ENCODE results near the gene FAM222A.

The FAM222A gene

DNA sequence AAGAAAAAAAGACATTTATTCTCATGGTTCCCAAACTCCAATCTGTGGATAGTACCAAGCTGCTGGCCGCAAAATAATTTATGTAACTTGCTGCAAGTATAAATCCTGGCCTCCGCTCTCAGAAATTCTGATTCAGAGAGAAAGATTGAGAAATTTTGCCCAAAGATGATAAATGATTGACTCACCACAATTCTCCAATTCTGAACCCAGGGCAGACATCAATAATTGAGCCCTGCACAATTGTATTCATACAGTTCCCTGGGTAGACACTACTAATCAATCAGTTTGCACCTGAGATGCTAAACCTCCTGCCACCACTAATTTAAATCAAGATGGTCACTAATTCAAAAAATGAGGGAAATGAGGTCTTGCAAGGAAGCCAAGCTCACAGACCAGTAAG, 81.4 kb downstream of the FAM222A start:
- Histone ChIP-seq H3K27ac (no peak overlapping the region), H3K4me2 (no peak overlapping the region), H3K4me3 (no peak overlapping the region), H3K9me3 (no peaks in the 10 kb centered on the region), H3K36me3 (no peaks in the 10 kb centered on the region), H3K27me3 (no peaks in the 10 kb centered on the region), H4K20me1 (no peaks in the 10 kb centered on the region), H3K9ac (no peak overlapping the region), H3K4me1 (no peaks in the 10 kb centered on the region)
- TF ChIP-seq Cebpa-rat (IDR thresholded peaks at IDR 0.05) = no peak

DNA sequence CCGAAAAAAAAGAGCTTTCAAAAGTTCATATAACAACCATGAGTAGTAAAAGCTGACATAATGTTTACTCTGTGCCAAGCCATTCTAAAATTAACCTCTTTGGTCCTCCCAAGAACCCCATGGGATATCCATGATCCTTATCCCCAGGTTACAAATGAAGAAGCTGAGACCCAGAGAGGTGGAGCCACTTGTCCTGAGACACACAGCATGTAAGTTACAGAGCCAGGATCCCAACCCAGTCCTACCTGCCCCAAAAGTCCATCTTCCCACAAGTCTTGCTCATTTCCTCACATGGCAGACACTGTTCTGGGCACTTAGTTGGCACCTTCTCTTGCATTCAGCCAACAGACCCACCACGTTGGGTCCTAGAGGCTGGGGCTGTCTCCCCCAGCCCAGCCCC, 82.4 kb downstream of the FAM222A start:
- H3K27me3 ChIP-seq = no peaks in the 10 kb centered on the region
- no peak for TF ChIP-seq Cebpa-rat (IDR thresholded peaks at IDR 0.05)
- no peaks in the 10 kb centered on the region for H3K36me3 ChIP-seq
- H3K4me3 ChIP-seq = no peak overlapping the region
- H3K27ac ChIP-seq = no peak overlapping the region
- no peak overlapping the region for H3K9ac ChIP-seq
- H3K4me1 ChIP-seq = no peaks in the 10 kb centered on the region
- H3K4me2 ChIP-seq = no peak overlapping the region
- H3K9me3 ChIP-seq = no peaks in the 10 kb centered on the region
- no peaks in the 10 kb centered on the region for H4K20me1 ChIP-seq

GRCh38 chr12:109797905-109798669, 84.5 kb downstream of the FAM222A start:
- no peaks in the 10 kb centered on the region for H4K20me1 ChIP-seq
- TF ChIP-seq Cebpa-rat (IDR thresholded peaks at IDR 0.05) = no peak

GRCh38 chr12:109798691-109799090, 85.1 kb downstream of the FAM222A start:
- Histone ChIP-seq H3K9ac (no peak overlapping the region), H3K4me3 (no peak overlapping the region), H3K4me1 (no peaks in the 10 kb centered on the region), H3K4me2 (no peak overlapping the region), H4K20me1 (no peaks in the 10 kb centered on the region), H3K9me3 (no peaks in the 10 kb centered on the region), H3K36me3 (no peaks in the 10 kb centered on the region), H3K27me3 (no peaks in the 10 kb centered on the region), H3K27ac (no peak overlapping the region)
- no peak for TF ChIP-seq Cebpa-rat (IDR thresholded peaks at IDR 0.05)

More at GRCh38 chr12:109797905-109798669, 84.5 kb downstream of the FAM222A start:
- Histone ChIP-seq H3K4me3 (no peak overlapping the region), H3K4me2 (no peak overlapping the region), H3K9me3 (no peaks in the 10 kb centered on the region), H3K36me3 (no peaks in the 10 kb centered on the region), H3K4me1 (no peaks in the 10 kb centered on the region), H3K27ac (no peak overlapping the region), H3K9ac (no peak overlapping the region), H3K27me3 (no peaks in the 10 kb centered on the region)

DNA sequence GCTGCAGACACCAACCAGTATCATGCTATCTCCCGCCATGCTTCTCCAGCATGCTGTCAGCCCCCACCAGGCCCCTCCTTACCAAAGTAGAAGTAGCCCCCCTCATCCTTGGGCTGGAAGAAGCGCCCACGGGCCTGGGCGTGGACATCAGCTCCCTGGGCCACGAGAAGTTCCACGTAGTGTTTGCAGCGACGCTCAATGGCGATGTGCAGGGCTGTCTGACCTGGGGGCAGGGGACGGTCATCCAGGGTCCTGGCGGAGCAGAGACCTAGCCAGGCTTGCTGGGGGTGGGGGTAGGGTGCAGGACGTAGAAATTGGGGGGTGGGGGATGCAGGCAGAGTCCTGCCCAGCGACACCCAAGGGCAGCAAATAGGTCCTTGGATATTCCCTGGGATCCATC, 86.9 kb downstream of the FAM222A start:
- no peak overlapping the region for H3K4me2 ChIP-seq
- no peaks in the 10 kb centered on the region for H3K27me3 ChIP-seq
- H3K27ac ChIP-seq = no peak overlapping the region
- H3K4me3 ChIP-seq = no peak overlapping the region
- no peak overlapping the region for H3K9ac ChIP-seq
- no peaks in the 10 kb centered on the region for H3K36me3 ChIP-seq
- no peaks in the 10 kb centered on the region for H4K20me1 ChIP-seq
- H3K9me3 ChIP-seq = no peaks in the 10 kb centered on the region
- no peaks in the 10 kb centered on the region for H3K4me1 ChIP-seq
- TF ChIP-seq Cebpa-rat (IDR thresholded peaks at IDR 0.05) = no peak

DNA sequence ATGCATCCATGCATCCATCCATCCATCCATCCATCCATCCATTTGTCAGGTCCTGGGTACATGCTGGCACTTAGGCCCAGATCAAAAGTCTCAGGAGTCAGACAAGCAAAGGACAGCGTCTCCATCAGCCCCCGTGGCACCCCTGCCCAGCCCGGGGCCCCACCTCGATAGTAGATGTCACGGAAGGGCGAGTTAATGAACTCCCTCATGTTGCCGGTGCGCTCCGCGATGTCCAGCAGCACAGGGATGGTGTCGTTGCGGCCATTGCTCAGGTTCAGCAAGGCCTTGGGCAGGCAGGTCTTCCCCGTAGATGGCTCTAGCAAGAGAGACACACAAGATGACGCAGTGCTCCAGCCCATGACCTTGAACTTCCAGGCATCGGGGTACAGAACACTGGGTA, 89.2 kb downstream of the FAM222A start:
- TF ChIP-seq Cebpa-rat (IDR thresholded peaks at IDR 0.05) = no peak
- Histone ChIP-seq H3K27me3 (no peaks in the 10 kb centered on the region), H3K4me2 (no peak overlapping the region), H3K9me3 (no peaks in the 10 kb centered on the region), H3K9ac (no peak overlapping the region), H3K4me1 (no peaks in the 10 kb centered on the region), H3K4me3 (no peak overlapping the region), H4K20me1 (no peaks in the 10 kb centered on the region), H3K36me3 (no peaks in the 10 kb centered on the region), H3K27ac (no peak overlapping the region)

DNA sequence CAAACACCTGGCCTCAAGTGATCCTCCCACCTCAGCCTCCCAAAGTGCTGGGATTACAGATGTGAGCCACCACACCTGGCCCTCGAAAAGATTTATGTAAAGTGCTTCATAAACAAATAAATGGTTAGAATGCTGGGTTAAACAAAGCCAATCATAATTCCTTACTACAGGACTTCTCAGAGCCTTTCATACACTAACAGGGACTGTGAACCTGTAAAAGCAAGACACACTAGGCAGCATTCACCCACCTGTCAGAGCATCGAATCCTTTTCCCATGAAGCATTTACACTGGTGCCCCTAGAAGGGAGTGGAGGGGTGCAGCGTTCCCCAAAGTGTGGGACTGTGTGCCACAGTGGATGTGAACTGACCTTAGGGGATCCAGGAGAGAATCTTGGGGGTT, 90.1 kb downstream of the FAM222A start:
- no peak overlapping the region for H3K27ac ChIP-seq
- H3K9me3 ChIP-seq = no peaks in the 10 kb centered on the region
- H3K27me3 ChIP-seq = no peaks in the 10 kb centered on the region
- H3K36me3 ChIP-seq = no peaks in the 10 kb centered on the region
- H4K20me1 ChIP-seq = no peaks in the 10 kb centered on the region
- no peak for TF ChIP-seq Cebpa-rat (IDR thresholded peaks at IDR 0.05)
- H3K9ac ChIP-seq = no peak overlapping the region
- no peak overlapping the region for H3K4me3 ChIP-seq
- no peaks in the 10 kb centered on the region for H3K4me1 ChIP-seq
- H3K4me2 ChIP-seq = no peak overlapping the region

DNA sequence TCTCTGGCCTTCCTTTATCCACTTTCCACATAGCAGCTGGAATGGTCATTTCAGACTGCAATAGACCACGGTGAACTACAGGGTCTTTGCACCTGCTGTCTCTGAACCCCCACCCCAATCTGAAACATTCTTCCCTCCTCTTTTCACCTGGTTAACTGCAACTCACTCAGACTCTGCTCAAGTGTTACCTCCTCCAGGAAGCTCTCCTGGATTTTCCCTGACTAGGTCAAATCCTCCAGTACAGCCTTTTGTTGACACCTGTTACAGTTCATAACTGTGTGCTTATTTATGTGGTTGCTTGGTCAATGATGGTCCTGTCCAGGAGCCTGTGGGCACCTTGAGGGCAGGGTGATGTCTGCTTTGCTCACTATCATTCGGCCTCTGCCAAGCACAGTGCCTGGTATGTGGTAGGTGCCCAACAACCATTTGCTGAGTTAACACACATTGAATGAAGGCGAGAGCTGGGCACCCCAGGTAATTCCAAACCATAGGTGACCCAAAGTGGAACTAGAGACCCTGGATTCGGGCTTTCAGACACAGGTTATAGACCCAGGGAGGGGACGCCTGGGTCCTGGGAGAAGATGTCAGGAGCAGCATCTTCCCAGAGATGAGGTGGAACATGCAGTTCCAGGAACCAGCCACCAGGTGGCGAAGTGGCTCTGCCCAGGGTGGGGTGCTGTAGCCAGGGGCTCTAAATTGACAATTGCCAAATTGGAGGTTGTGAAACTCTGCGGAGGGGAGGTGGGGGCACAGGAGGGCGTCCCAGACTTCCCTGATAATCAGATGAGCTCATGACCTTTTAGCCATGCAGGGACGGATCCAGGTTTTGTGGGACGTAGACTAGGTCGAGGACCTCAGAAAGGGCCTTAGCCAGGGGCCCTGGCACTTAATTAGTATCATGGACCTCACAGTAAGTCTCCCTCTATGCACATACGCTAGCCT, 91.5 kb downstream of the FAM222A start:
- H3K9ac ChIP-seq = no peak overlapping the region
- no peaks in the 10 kb centered on the region for H4K20me1 ChIP-seq
- no peaks in the 10 kb centered on the region for H3K36me3 ChIP-seq
- H3K27ac ChIP-seq = no peak overlapping the region
- TF ChIP-seq Cebpa-rat (IDR thresholded peaks at IDR 0.05) = no peak
- H3K4me1 ChIP-seq = no peaks in the 10 kb centered on the region
- no peak overlapping the region for H3K4me3 ChIP-seq
- no peaks in the 10 kb centered on the region for H3K9me3 ChIP-seq
- H3K27me3 ChIP-seq = no peaks in the 10 kb centered on the region
- no peak overlapping the region for H3K4me2 ChIP-seq

GRCh38 chr12:109807954-109808643, 94.5 kb downstream of the FAM222A start:
- no peaks in the 10 kb centered on the region for H3K9me3 ChIP-seq
- H3K4me1 ChIP-seq = no peaks in the 10 kb centered on the region
- H3K36me3 ChIP-seq = no peaks in the 10 kb centered on the region
- H3K9ac ChIP-seq = no peak overlapping the region
- TF ChIP-seq Cebpa-rat (IDR thresholded peaks at IDR 0.05) = no peak
- no peak overlapping the region for H3K4me3 ChIP-seq
- H4K20me1 ChIP-seq = no peaks in the 10 kb centered on the region
- H3K4me2 ChIP-seq = no peak overlapping the region
- no peak overlapping the region for H3K27ac ChIP-seq
- no peaks in the 10 kb centered on the region for H3K27me3 ChIP-seq

Data from BLaER1 (cell line).